K562 (cell line): Measurements from ENCODE around the gene IFITM2. TPM values are rescaled to one million over a fixed set of nuclear protein-coding genes. Genes with fewer than 3 reads are reported as not detected.

Experiments
- KAT8 ChIP-seq: fragments of 450-650 bp; IDR thresholded peaks from 2 replicates; pipeline ENCODE4 v1.6.1; 2016; ENCODE audit warnings: low read depth, mild to moderate bottlenecking
- SMAD2 ChIP-seq: fragments of 150-350 bp; IDR thresholded peaks from 2 replicates; pipeline ENCODE4 v1.6.1; 2014; ENCODE audit warnings: low read depth, mild to moderate bottlenecking, low read length
- ZNF239 ChIP-seq: fragments of 250-450 bp; sonication (Bioruptor Pico); IDR thresholded peaks from 2 replicates; pipeline ENCODE4 v1.4.0; 2020; ENCODE audit warnings: mild to moderate bottlenecking
- polyA plus RNA-seq, 8 experiments: library from polyadenylated mRNA; depleted of rRNA in 4 of 8; stranded (reverse) in 5 of 8; unstranded in 3 of 8; fragments of >200 nt; fragmentation: Nextera tagmentation in 2 of 8; fragmentation: Illumina TruSeq in 1 of 8; extraction: Ambion mirVana in 2 of 8; extraction: Trizol in 1 of 8; gene quantifications; 2 replicates each; pipeline versions ENCODE4 v1.2.1 to v1.2.3, GENCODE V29; 2011 to 2014; ENCODE audit warnings: inconsistent platforms in 1 of 8, missing spikeins in 1 of 8
- total RNA-seq, 7 experiments: library from RNA; depleted of rRNA in 6 of 7; stranded (reverse); fragments of >200 nt in 6 of 7; fragmentation: Illumina TruSeq in 2 of 7; extraction: Trizol in 2 of 7; gene quantifications; 2 replicates each; pipeline versions ENCODE4 v1.2.1 to v1.2.3, GENCODE V29; 2011 to 2021; ENCODE audit warnings: low replicate concordance in 1 of 7
- TF ChIP-seq, protein P1 (sequence below), 2 experiments: fragments of 450-650 bp; formaldehyde crosslinking in 1 of 2; IDR thresholded peaks; 2 replicates each; pipeline versions ENCODE4 v1.4.0 to v1.6.1; 2014 to 2020; ENCODE audit warnings: mild to moderate bottlenecking in 2 of 2, borderline replicate concordance in 1 of 2, low read depth in 1 of 2
- TF ChIP-seq, protein P2 (sequence below): sonication (generic); formaldehyde crosslinking; IDR thresholded peaks from 2 replicates; pipeline ENCODE4 v1.8.0; 2023; ENCODE audit warnings: mild to moderate bottlenecking, missing genetic modification reagents
- TF ChIP-seq, protein P3 (sequence below): fragments of 250-450 bp; sonication (Bioruptor Pico); IDR thresholded peaks from 2 replicates; pipeline ENCODE4 v1.8.0; 2022; ENCODE audit warnings: inconsistent platforms, mild to moderate bottlenecking, moderate library complexity, borderline replicate concordance
- TF ChIP-seq, protein P4 (sequence below): fragments of 250-450 bp; sonication (Bioruptor Pico); IDR thresholded peaks from 2 replicates; pipeline ENCODE4 v1.4.0; 2020; ENCODE audit warnings: mild to moderate bottlenecking, moderate library complexity, borderline replicate concordance
- TF ChIP-seq, protein P5 (sequence below): fragments of 450-650 bp; conservative IDR thresholded peaks from 2 replicates; pipeline ENCODE4 v1.6.1; 2016; ENCODE audit warnings: missing genetic modification characterization, low read depth, mild to moderate bottlenecking, control low read depth, missing compliant biosample characterization

The IFITM2 gene
- total and polyA plus RNA-seq, 9 of the 15 experiments (the other 6 are each of a cell fraction or from before 2014, with no cell fraction given) = 52.8 to 4,872 (median 356) TPM

DNA sequence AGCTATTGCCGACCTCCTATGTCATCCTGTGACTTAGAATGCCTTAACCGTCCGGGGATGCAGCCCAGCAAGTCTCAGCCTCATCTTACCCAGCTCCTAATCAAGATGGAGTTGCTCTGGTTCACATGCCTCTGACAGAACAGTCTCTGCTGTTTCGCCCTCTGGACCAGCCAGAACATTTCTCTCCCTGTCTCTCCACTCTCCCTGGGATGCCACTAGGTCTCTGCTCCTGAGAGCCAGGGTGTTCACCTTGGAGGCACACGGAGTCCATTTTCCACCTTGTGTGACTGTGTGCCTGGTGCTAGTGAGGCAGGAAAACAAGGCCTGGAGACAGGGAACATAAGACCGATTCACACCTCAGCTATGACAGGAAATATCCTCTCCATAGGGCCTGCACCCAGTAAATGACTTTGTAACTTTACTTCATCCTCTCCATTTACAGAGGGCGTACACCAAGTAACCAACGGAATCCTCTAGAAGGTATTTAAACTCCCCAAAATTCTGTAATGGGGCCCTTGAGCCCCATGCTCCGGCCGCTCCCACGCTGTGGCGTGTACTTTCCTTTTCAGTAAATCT is 44.9 kb downstream of the IFITM2 start (continued):
- TF ChIP-seq, protein P1, sequence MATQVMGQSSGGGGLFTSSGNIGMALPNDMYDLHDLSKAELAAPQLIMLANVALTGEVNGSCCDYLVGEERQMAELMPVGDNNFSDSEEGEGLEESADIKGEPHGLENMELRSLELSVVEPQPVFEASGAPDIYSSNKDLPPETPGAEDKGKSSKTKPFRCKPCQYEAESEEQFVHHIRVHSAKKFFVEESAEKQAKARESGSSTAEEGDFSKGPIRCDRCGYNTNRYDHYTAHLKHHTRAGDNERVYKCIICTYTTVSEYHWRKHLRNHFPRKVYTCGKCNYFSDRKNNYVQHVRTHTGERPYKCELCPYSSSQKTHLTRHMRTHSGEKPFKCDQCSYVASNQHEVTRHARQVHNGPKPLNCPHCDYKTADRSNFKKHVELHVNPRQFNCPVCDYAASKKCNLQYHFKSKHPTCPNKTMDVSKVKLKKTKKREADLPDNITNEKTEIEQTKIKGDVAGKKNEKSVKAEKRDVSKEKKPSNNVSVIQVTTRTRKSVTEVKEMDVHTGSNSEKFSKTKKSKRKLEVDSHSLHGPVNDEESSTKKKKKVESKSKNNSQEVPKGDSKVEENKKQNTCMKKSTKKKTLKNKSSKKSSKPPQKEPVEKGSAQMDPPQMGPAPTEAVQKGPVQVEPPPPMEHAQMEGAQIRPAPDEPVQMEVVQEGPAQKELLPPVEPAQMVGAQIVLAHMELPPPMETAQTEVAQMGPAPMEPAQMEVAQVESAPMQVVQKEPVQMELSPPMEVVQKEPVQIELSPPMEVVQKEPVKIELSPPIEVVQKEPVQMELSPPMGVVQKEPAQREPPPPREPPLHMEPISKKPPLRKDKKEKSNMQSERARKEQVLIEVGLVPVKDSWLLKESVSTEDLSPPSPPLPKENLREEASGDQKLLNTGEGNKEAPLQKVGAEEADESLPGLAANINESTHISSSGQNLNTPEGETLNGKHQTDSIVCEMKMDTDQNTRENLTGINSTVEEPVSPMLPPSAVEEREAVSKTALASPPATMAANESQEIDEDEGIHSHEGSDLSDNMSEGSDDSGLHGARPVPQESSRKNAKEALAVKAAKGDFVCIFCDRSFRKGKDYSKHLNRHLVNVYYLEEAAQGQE (IDR thresholded peaks at IDR 0.05; ENCODE audit: borderline replicate concordance) = no peak
- TF ChIP-seq, protein P1 (CRISPR knock-in tag; IDR thresholded peaks at IDR 0.05; ENCODE audit: low read depth) = peak; percentile 86
- TF ChIP-seq, protein P2, sequence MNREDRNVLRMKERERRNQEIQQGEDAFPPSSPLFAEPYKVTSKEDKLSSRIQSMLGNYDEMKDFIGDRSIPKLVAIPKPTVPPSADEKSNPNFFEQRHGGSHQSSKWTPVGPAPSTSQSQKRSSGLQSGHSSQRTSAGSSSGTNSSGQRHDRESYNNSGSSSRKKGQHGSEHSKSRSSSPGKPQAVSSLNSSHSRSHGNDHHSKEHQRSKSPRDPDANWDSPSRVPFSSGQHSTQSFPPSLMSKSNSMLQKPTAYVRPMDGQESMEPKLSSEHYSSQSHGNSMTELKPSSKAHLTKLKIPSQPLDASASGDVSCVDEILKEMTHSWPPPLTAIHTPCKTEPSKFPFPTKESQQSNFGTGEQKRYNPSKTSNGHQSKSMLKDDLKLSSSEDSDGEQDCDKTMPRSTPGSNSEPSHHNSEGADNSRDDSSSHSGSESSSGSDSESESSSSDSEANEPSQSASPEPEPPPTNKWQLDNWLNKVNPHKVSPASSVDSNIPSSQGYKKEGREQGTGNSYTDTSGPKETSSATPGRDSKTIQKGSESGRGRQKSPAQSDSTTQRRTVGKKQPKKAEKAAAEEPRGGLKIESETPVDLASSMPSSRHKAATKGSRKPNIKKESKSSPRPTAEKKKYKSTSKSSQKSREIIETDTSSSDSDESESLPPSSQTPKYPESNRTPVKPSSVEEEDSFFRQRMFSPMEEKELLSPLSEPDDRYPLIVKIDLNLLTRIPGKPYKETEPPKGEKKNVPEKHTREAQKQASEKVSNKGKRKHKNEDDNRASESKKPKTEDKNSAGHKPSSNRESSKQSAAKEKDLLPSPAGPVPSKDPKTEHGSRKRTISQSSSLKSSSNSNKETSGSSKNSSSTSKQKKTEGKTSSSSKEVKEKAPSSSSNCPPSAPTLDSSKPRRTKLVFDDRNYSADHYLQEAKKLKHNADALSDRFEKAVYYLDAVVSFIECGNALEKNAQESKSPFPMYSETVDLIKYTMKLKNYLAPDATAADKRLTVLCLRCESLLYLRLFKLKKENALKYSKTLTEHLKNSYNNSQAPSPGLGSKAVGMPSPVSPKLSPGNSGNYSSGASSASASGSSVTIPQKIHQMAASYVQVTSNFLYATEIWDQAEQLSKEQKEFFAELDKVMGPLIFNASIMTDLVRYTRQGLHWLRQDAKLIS (CRISPR knock-in tag) = no peak
- TF ChIP-seq, protein P3, sequence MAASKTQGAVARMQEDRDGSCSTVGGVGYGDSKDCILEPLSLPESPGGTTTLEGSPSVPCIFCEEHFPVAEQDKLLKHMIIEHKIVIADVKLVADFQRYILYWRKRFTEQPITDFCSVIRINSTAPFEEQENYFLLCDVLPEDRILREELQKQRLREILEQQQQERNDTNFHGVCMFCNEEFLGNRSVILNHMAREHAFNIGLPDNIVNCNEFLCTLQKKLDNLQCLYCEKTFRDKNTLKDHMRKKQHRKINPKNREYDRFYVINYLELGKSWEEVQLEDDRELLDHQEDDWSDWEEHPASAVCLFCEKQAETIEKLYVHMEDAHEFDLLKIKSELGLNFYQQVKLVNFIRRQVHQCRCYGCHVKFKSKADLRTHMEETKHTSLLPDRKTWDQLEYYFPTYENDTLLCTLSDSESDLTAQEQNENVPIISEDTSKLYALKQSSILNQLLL (CRISPR knock-in tag) = no peak
- TF ChIP-seq KAT8 (no peak), ZNF239 (CRISPR knock-in tag) (peak; percentile 90), SMAD2 (no peak)
- TF ChIP-seq, protein P4, sequence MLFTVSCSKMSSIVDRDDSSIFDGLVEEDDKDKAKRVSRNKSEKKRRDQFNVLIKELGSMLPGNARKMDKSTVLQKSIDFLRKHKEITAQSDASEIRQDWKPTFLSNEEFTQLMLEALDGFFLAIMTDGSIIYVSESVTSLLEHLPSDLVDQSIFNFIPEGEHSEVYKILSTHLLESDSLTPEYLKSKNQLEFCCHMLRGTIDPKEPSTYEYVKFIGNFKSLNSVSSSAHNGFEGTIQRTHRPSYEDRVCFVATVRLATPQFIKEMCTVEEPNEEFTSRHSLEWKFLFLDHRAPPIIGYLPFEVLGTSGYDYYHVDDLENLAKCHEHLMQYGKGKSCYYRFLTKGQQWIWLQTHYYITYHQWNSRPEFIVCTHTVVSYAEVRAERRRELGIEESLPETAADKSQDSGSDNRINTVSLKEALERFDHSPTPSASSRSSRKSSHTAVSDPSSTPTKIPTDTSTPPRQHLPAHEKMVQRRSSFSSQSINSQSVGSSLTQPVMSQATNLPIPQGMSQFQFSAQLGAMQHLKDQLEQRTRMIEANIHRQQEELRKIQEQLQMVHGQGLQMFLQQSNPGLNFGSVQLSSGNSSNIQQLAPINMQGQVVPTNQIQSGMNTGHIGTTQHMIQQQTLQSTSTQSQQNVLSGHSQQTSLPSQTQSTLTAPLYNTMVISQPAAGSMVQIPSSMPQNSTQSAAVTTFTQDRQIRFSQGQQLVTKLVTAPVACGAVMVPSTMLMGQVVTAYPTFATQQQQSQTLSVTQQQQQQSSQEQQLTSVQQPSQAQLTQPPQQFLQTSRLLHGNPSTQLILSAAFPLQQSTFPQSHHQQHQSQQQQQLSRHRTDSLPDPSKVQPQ = peak; percentile 82; the same call in 1 of the 2 replicates
- TF ChIP-seq, protein P5, sequence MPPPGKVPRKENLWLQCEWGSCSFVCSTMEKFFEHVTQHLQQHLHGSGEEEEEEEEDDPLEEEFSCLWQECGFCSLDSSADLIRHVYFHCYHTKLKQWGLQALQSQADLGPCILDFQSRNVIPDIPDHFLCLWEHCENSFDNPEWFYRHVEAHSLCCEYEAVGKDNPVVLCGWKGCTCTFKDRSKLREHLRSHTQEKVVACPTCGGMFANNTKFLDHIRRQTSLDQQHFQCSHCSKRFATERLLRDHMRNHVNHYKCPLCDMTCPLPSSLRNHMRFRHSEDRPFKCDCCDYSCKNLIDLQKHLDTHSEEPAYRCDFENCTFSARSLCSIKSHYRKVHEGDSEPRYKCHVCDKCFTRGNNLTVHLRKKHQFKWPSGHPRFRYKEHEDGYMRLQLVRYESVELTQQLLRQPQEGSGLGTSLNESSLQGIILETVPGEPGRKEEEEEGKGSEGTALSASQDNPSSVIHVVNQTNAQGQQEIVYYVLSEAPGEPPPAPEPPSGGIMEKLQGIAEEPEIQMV (tag) = peak; percentile 90
